ENCODE data around the gene CRNN. TPM values are rescaled to one million over a fixed set of nuclear protein-coding genes. Genes with fewer than 3 reads are reported as not detected.

Gene CRNN
- polyA plus RNA-seq, 3 donors: not detected

Other genes starting within 250 kb of the CRNN start
- gene HRNR, start 190.1 kb downstream of the CRNN start, polyA plus RNA-seq (ENCODE audit: insufficient read length in 3 of 3): 1 to 10 TPM in 2 of 3 donors, under 1 TPM in 1; 0.54 to 2.3 (median 1.2) TPM
- gene FLG, start 89.0 kb downstream of the CRNN start, polyA plus RNA-seq (ENCODE audit: insufficient read length in 3 of 3): 1 to 10 TPM; 1.1 to 2.4 (median 1.6) TPM
- gene FLG2, start 54.3 kb downstream of the CRNN start, polyA plus RNA-seq (ENCODE audit: insufficient read length in 3 of 3): under 1 TPM; 0.07 to 0.27 (median 0.08) TPM
- gene LCE5A, start 96.5 kb upstream of the CRNN start, polyA plus RNA-seq (ENCODE audit: insufficient read length in 3 of 3): not detected
- gene CRCT1, start 100.2 kb upstream of the CRNN start, polyA plus RNA-seq (ENCODE audit: insufficient read length in 3 of 3): not detected
- gene LCE3E, start 152.5 kb upstream of the CRNN start, polyA plus RNA-seq (ENCODE audit: insufficient read length in 3 of 3): not detected
- gene LCE3D, start 166.3 kb upstream of the CRNN start, polyA plus RNA-seq (ENCODE audit: insufficient read length in 3 of 3): not detected
- gene LCE3C, start 186.0 kb upstream of the CRNN start, polyA plus RNA-seq (ENCODE audit: insufficient read length in 3 of 3): not detected
- not detected for gene LCE3B, start 199.5 kb upstream of the CRNN start, polyA plus RNA-seq (ENCODE audit: insufficient read length in 3 of 3)
- gene LCE3A, start 208.8 kb upstream of the CRNN start, polyA plus RNA-seq (ENCODE audit: insufficient read length in 3 of 3): not detected
- gene LCE2D, start 249.1 kb upstream of the CRNN start, polyA plus RNA-seq (ENCODE audit: insufficient read length in 3 of 3): not detected

Data from renal pelvis (tissue), 3 donors.